Measurements from ENCODE around the gene MFAP3L.
"Not testable (repeated sequence)": the region's sequence is repeated elsewhere in the genome, so short reads cannot be mapped to it uniquely, and the experiment has no call there.

The MFAP3L gene

GRCh38 chr4:170026253-170027021 lies at the start of gene MFAP3L:
TSS of gene MFAP3L (minus strand) at chr4:170026395. CDS start at chr4:170005877, 20,518 bp downstream.
- DNase-seq (ENCODE audit: low read depth in 4 of 4, low spot score in 1 of 4) = peak; percentile 56 to 77 (median 66)

DNA sequence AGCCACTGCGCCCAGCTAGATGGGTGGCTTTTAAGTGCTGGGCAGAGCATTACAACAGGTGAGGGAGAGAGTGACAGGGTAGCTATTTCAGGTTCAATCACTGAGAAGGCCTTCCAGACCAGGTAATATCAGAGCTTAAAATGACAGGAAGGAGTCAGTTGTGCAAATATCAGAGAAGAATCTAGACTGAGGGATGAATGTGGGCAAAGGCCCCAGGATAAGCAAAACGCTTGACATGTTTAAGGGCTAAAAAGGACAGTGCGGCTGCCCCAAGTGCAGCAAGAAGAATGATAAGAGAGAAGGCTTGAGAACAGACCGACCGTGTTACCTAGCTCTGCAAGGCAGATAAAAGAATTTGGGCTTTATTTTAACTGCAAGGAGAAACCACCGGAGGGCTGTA lies 45.0 kb upstream of the MFAP3L start:
- DNase-seq (ENCODE audit: low read depth in 4 of 4, low spot score in 1 of 4) = no peak

DNA sequence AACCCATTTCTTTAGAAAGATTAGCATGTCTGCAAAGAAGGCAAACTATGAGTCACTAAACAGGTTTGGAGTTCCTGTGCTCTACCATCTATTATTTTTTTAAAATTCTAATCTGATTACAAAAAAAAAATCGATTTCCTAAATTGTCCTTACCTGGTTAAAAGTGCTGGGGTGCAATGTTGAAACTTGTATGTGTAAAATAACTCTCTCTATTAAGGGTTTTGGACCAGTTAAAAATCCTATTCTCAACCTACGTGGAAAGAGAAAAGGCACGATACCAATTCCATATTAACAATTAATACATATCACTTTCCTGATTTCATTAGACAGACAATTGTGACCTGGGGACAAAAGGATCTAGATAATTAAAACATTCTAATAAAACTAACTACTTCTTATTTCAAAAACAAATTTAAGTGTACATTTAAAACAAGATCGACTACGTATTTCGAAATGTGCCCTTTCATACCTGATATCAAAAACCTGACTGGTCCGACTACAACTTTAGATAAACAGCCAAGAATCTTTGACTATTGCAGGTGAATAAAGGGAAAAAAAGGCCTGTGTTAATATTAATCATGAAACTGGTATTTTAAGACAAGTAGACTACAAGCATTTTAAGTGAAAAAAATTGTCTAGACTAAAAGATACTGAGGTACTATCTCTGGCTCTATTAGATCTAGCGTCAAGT lies 42.4 kb upstream of the MFAP3L start:
- DNase-seq (ENCODE audit: low read depth in 4 of 4, low spot score in 1 of 4) = no peak

GRCh38 chr4:170059421-170059820 lies 33.2 kb upstream of the MFAP3L start:
- DNase-seq (ENCODE audit: low read depth in 4 of 4, low spot score in 1 of 4) = no peak

DNA sequence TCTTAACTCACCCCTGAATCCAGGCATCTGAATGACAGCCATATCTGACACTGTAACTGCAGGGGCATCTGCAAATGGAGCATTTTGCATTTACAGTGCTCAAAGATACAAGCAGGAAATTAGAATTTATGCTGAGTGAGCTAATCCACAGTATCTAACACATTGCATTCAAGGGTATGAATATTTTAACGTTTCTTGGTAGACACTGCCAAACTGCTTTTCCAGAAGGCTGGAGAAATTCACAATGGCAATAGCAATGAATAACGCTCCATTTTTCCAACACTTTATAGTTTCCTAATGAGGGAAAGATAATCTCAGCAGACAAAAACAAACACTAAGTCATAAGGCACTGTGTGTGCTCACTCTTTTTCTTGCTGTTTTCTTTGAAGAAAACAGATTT lies 32.6 kb upstream of the MFAP3L start:
- no peak for DNase-seq (ENCODE audit: low read depth in 4 of 4, low spot score in 1 of 4)

- no peak for DNase-seq (ENCODE audit: low read depth in 4 of 4, low spot score in 1 of 4)
Measured at GRCh38 chr4:170057866-170058265, 31.7 kb upstream of the MFAP3L start.

GRCh38 chr4:170052919-170053318 lies 26.7 kb upstream of the MFAP3L start:
- DNase-seq (ENCODE audit: low read depth in 4 of 4, low spot score in 1 of 4) = no peak

DNA sequence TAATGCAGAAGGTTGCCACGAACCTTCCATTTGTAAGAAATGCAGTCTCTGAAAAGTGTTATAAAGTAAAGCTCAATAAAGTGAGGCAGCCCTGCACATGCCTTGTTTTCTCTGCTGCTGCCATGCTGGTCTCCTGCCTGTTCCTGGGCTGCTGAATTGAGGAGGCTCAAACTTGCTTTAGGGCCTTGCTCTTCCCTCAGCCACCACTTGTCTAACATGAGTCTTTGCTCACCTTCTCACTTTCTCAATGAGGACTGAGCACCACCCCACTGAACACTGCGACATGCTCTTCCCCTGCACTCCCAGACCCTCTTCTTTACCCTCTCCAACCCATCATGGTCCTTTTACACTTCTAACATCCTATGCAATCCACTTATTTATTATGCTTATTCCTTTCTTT lies 25.2 kb upstream of the MFAP3L start:
- no peak for DNase-seq (ENCODE audit: low read depth in 4 of 4, low spot score in 1 of 4)

- DNase-seq (ENCODE audit: low read depth in 4 of 4, low spot score in 1 of 4) = no peak
Measured at GRCh38 chr4:170049766-170050165, 23.6 kb upstream of the MFAP3L start.

DNA sequence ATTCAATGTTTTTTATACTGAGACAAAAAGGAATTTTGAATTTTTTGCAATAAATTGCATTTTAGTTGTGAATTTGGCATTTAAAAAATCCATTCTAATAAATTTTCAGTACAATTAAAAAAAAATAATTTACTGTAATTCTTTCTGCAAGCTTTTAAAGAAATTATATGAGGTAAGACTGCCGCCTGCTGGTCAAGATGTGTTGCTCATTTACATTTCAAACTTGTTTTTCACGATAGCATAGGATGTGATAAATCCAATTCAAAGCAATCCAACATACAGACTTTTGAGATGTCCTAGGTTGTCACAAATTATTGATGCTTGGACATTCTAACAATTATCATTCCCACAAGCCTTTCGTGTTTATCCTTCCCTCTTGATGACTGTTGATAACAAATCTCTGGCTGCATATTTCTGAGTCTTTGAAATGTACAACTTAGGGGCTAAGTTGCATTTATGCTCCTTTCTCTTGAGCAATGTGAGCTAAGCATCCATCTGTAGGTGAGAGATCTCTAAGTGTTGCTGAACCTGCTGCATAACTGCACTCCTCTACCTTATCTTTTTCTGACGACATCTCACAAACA lies 21.7 kb upstream of the MFAP3L start:
- DNase-seq (ENCODE audit: low read depth in 4 of 4, low spot score in 1 of 4) = peak; percentile 18 to 32 (median 26)

- not testable (repeated sequence) for DNase-seq (ENCODE audit: low read depth in 4 of 4, low spot score in 1 of 4)
Measured at GRCh38 chr4:170046156-170046555, 20.0 kb upstream of the MFAP3L start.

DNA sequence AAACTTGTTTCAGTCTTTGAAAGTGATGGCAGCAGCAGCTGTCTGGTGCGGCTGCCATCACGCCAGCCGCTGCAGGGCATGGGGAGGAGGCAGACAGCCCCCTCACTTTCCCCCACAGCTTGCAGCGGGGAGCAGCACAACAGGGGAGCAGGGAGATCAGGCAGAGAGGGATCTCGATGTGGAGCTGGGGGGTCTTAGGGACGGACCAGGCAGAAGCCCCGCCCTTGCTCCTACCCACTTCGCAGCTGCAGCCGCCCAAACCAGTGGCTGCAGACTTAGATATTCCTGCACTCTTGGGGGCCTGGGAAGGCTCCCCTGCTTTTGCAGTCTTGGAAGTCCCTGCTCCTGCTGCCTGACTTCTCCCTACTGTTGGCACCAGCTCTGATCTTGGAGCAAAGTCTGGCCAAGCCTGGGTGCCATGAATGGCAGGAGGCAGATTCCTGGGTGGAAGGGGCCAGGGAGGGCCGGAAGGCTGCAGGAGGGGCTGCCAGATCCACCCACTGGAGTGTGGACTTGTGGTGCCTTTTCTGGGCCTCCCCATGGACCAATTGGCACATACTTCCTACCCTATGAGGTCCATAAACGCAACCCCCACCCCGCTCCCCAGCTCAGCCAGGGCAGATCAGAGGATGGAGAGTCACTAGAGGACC lies 14.0 kb upstream of the MFAP3L start:
- DNase-seq (ENCODE audit: low read depth in 4 of 4, low spot score in 1 of 4) = no peak

- DNase-seq (ENCODE audit: low read depth in 4 of 4, low spot score in 1 of 4) = no peak
Measured at GRCh38 chr4:170038769-170039168, 12.6 kb upstream of the MFAP3L start.

GRCh38 chr4:170038232-170038631 lies 12.0 kb upstream of the MFAP3L start:
- no peak for DNase-seq (ENCODE audit: low read depth in 4 of 4, low spot score in 1 of 4)

DNA sequence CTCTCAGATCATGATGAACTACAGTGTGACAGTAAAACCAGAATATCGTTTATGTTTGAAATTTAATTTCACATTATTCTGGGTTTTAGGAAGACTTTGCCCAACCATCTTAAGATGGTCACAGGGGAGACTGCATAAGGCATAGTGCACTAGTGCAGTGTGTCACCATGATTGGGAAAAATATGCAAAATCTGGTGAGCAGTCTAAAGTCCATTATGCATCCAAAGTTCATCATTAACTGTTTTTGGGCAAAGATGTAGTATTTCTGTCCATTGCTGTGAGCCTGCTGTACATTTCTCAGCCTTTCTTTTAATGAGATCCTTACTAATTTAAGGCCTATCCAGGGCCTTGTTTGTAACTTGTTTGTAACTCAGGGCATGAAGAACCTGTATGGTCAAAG lies 11.3 kb upstream of the MFAP3L start:
- no peak for DNase-seq (ENCODE audit: low read depth in 4 of 4, low spot score in 1 of 4)

GRCh38 chr4:170035845-170036244 lies 9.7 kb upstream of the MFAP3L start:
- no peak for DNase-seq (ENCODE audit: low read depth in 4 of 4, low spot score in 1 of 4)

GRCh38 chr4:170035231-170035630 lies 9.0 kb upstream of the MFAP3L start:
- DNase-seq (ENCODE audit: low read depth in 4 of 4, low spot score in 1 of 4) = no peak

- DNase-seq (ENCODE audit: low read depth in 4 of 4, low spot score in 1 of 4) = no peak
Measured at GRCh38 chr4:170033999-170034398, 7.8 kb upstream of the MFAP3L start.

GRCh38 chr4:170030121-170030520 lies 3.9 kb upstream of the MFAP3L start:
- DNase-seq (ENCODE audit: low read depth in 4 of 4, low spot score in 1 of 4) = no peak

DNA sequence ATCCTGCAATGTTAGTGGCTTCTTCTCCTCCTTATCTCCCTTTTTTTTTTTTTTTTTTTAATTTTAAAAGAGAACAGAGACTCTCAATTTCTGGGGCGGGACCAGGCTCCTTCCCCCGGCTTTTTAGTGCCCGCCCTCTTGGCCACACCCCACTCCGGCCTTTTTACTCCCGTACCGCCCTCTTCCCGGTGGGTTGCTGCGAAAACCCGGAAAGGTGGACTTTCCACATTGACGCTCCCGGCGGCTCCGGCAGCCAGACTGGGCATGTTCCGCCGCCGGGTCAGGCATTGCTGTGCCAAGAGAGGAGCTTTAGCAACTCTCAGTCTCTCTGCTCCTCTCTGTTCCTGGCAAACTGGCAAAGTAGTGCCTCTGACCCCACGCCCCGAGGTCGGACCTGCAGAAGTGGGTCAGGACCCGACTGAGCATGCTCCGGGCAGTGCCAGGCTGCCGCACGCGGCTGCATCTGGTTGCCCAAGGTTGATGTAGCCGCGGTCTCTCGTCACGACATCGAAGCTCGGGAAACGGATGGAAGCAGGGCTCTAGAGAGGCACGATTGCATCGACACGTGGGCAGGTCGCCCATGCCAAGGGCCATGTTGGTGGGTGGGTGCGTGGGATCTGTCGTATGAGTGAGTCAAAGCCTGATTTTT lies 1.1 kb upstream of the MFAP3L start:
- peak; percentile 81 to 86 (median 83) for DNase-seq (ENCODE audit: low read depth in 4 of 4, low spot score in 1 of 4)
